HG02973 (cell line): Measurements from ENCODE around the gene SYTL1.

Experiments
- ATAC-seq: cut with Tn5 transposase; IDR thresholded peaks from one replicate; pipeline ENCODE4 v1.9.1; 2021; ENCODE audit warnings: moderate library complexity; ENCODE audit not compliant: unreplicated experiment

The SYTL1 gene

DNA sequence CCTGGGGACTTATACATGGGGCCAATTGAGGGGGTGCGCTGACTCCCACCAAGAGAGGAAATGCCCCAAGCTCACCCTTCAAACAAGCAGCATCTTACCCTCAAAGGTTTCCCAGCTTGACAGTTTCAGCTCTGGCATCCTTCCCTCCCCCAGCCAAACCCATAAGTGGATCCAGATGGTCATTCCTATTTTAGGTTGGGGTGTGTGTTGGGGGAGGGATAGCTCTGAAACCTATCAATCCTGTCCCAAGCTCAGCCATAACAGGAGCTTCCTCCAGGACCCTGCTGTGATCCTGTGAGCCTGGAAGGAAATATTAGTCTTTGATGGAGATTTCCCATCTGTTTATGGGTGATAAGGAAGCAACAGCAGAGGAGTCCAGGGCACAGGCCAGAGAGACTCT lies 23.2 kb upstream of the SYTL1 start:
- no peak for ATAC-seq

GRCh38 chr1:27321813-27322568 lies 19.8 kb upstream of the SYTL1 start, which contains the start of gene TMEM222:
TSS of gene TMEM222 (plus strand) at chr1:27322163. CDS start at chr1:27322198, 35 bp downstream.
- peak; percentile 81 for ATAC-seq

DNA sequence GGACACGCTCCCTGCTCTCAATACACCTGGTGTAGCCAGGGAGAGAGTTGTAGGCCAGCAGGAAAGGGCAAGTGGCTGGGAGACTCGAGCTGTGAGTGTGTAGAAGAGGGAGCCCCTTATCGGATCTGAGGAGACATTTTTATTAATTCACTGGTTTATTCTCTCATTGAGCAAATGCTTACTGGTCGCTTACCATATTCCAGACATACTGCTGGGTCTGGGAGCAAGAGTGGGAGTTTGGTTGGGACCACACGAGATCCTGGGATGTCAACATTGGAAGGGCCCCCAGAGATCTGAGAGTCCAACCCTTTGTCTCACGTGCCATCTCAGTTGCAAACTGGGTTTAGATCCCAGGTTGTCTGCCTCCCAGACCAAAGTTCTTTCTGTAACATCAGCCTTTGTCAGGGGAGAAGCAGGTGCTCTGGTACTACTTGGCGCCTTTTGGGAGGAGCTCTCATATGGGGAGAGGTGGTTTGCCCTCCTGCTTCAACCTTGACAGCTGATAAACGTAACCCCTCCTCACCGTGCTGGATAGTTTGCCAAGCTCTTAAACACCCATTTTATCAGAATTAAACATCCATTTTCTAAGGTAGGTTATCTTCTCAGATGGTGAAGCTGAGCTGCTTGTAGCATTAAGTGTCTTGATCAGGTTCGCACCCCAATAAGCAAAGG lies 19.1 kb upstream of the SYTL1 start:
- ATAC-seq: peak; percentile 3

GRCh38 chr1:27325286-27325685 lies 16.5 kb upstream of the SYTL1 start:
- ATAC-seq: no peak

DNA sequence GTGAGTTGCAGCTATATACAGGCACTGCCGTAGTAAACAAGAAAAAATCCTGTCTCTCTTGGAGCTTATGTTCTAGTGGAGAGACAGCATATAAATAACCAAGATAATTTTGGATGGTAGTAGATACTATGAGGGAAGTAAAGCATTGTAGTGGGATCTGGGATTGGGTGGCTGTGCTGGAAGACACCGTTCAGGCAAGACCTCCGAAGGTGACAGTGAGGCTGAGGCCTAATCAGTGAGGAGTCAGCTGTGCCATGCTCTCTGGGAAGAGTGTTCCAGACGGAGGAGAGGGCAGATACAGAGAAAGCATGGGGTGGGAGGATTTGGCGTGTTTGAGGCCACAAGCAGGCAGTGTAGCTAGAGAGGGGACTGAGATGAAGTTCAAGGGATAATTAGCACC lies 13.9 kb upstream of the SYTL1 start:
- no peak for ATAC-seq

- ATAC-seq: no peak
Measured at GRCh38 chr1:27330786-27331185, 11.0 kb upstream of the SYTL1 start.

DNA sequence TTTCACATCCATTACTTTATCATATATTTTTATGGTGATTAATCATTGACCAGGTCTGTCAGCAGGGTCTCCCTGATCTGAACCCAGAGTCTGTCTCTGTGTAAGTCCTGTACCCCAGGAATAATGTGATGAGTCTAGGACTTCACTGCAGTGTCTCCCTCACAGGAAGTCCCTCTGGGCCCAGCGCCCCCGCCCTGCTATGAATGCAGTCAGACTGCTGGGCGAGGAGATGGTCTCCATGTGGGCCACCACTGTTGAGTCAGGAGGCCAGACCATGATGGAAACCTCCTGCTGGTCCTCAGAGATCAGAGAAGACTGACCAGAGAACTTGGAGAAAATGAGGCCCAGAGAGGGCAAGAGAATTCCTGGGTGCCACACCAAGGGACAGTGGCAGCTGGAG lies 10.4 kb upstream of the SYTL1 start:
- ATAC-seq: no peak

DNA sequence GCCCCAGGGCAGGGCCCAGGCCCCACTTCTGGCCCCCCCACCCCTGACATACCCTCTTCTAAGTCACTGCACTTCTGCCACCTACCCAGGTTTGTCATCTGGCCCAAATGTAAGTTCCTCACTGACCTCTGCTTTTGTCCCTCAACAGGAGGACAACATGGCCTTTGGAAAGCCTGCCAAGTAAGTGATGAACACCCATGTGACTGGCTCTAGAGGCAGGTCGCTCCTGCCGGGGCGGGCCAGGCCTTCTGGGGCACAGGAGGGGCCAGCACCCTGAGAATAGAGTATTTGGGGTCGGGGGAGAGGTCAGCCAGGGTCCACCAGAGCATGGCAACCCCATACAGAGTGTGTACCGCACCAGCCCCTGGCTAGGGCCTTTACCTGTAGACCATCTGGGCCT lies 9.9 kb upstream of the SYTL1 start:
- ATAC-seq: no peak

DNA sequence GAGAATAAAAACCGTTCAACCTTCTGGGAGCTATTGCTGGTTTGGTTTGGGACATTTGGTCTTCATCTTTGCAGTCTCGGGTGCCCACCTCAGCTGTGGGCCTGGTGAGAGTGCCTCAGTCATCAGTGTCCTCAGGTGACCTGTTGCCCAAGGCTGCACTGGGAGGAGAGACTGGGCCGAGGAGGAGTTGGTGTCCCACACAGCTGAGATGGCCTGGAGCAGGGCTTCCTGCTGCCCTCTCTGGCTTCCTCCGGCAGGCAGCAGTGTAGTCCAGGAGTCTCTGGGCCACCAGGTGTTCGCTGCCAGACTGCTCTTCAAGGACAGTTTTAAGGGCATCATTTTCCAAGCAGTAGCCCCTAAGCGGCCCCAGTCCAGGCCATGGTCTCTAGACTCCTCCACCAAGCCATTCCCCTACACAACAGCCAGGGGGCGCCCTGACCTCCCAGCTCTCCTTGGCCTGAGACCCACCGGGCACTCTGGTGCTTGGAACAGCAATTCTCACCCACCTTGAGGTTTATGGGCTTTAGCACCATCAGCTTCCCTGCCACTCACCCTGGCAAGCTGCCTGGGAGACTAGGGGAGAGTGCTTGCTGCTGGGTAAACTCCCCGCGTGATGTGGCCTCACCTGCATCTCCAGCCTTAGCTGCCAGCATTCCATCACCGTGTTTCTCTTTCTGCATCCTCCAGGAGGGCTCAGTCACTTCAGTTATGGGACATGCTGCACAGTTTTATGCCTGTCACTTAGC lies 9.1 kb upstream of the SYTL1 start:
- no peak for ATAC-seq

- ATAC-seq: no peak
Measured at GRCh38 chr1:27333717-27334279, 8.0 kb upstream of the SYTL1 start.

GRCh38 chr1:27335506-27336422 lies 6.1 kb upstream of the SYTL1 start:
- no peak for ATAC-seq

GRCh38 chr1:27336756-27337155 lies 5.1 kb upstream of the SYTL1 start:
- ATAC-seq: no peak

DNA sequence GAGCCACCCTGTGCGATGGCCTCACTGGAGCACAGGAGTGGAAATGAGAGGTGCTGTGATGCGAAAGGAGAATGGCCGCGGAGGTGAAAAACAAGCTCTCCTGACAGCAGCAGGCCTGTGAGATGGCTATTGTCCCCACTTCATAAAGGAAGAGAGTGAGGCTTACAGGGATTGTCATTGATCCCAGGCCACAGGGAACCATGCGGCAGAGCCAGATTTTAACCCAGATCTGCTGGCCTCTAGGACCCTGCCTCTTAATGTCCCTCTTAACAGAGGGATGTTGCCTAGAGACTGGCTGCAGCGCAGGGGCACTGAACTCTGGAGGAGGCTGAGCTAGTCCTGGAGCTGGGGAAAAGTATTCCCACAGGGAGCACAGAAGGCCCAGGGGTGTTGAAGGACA lies 3.1 kb upstream of the SYTL1 start:
- ATAC-seq: no peak

- no peak for ATAC-seq
Measured at GRCh38 chr1:27339213-27339612, 2.6 kb upstream of the SYTL1 start.

DNA sequence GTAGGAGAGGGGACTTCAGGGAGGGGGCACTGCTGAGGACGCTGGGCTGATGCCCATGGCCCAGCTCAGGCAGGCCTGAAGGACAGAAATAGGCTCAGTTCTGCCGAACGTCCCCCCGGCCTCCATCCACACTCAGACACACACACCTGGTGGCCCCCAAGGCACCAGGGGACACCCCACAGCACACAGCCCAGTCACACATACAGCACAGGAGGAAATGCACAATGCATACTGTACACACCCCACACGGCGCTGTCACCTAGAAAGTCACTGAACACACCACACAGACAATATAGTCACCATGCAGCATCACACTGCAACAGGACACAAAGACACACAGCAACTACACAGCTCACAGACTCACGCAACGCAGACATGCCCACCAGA lies 562 bp downstream of the SYTL1 start:
- ATAC-seq: no peak

- ATAC-seq: no peak
Measured at GRCh38 chr1:27342778-27343638, 1.2 kb downstream of the SYTL1 start.

DNA sequence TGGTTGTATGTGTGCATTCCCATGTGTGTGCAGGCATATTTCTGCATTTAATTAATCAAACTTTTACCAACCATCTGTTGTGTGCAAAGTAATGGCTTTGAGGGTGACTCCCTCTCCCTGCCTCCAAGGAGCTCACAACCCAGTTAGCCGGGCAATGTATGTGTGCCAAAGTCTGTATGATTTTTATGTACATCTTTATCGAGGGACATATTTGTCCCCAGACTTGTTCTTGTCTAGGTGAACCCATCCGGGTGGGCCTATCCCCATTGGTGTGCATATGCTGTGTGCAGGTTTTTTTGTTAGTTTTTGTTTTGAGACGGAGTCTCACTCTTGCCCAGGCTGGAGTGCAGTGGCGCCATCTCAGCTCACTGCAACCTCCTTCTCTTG lies 1.8 kb downstream of the SYTL1 start:
- no peak for ATAC-seq

DNA sequence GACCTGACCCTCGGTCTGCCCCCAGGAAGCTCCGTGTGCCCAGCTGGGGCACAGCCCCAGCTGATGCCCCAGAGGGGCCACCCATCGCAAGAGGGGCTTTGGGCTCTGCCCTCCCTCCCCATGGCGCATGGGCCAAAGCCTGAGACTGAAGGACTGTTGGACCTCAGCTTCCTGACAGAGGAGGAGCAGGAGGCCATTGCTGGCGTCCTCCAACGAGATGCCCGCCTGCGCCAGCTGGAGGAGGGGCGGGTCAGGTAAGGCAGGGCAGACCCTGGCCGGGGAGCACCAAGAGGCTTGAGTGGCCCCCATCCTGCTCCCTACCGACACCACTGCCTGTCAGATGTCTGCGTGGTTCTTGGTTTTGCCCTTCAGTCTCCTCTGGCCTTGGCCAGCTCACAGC lies 3.5 kb downstream of the SYTL1 start:
- no peak for ATAC-seq

- no peak for ATAC-seq
Measured at GRCh38 chr1:27346357-27346756, 4.5 kb downstream of the SYTL1 start.
